NCI-H2171 (cell line): ENCODE results near the gene CD22.

Experiments used
- DNase-seq: peaks from one replicate; lab custom pipeline; 2025; lab: John Stamatoyannopoulos, UW

Gene CD22

DNA sequence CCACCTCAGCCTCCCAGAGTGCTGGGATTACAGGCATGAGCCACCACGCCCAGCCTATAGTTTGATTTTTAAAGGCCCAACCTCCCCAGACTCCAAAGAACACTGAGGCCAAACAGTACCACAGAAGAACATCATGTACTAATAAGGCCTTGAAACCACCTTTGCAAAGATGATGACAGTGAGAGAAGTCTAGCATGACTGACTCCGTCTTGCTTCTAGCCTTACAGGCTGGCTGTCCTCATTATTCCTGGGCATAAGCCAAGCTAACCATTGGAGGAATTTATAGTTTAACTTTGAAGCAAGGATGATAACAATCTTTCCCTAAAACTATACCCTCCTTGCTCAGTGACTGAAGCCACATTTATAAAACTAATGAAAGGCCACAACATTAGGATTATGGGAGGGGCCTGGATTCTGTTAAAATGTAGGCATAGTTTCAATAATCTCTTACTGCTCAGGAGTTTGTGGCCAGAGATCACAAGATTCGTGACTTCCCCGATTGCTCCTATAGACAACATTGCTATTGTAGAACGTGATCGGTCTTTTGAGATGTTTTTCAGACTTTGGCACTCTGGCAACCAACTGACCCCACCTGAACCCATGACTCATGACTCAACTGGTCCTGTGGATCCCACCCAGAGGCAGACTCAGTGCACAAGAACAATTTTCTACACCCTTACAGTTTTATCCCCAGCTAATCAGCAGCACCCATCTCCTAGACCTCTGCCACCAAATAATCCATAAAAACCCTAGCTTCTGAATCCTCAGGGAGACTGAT lies 59.5 kb downstream of the CD22 start:
- DNase-seq = no peak

DNA sequence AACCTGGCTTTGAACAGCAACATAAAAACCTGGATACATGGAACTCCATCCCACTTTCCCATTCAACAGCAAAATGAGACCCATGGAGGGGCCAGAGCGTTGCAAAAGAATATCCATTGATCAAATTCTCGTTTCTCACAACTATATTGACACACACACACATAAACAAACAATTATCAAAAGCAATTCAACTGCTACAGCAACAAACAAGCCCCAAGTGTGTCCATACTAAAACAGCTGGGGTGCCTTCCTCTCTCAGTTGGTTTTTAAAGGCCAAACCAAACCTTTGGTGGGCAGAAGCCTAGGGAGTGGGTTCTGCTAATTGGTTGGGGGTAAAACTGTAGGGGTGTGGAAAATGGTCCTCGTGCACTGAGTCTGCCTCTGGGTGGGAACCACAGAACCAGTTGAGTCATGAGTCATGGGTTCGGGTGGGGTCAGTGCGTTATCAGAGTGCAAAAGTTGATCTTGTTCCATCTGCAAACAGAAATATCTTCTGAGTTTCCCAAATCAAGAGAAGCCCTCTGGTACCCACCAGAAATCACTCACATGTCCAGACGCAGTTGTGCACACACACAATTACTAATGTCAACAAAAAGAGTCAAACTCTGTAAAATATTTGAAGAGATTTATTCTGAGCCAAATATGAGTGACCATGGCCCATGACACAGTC lies 60.3 kb downstream of the CD22 start:
- no peak for DNase-seq

DNA sequence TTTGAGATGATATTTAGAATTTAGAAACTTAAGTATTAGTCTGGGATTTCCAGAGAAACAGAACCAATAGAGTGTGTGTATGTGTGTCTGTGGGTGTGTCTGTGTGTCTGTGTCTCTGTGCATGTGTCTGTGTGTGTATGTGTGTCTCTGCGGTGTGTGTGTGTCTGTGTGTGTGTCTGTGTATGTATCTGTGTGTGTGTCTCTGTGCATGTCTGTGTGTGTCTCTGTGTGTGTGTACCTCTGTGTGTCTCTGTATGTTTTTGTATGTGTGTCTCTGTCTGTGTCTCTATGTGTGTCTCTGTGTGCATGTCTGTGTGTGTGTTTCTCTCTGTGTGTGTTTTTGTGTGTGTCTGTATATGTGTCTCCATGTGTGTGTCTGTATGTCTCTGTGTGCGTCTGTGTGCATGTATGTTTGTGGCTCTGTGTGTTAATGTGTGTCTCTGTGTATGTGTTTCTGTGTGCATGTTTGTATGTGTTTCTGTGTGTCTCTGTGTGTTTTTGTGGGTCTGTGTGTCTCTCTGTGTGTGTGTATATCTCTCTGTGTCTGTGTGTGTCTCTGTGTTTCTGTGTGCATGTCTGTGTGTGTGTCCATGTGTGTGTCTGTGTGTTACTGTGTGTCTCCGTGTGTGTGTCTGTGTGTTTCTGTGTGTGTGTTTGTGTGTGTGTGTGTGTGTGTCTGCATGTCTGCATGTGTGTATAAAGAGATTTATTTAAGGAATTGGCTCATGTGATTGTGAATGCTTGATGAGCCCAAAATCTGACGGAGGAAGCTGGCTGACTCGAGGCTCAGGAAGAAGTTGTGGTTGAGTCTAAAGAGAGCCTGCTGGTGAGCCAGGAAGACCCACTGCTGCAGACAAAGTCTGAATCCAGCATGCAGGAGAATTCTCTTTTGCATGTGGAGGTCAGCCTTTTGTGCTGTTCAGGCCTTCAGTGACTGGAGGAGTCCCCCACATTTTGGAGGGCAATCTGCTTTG lies 64.0 kb downstream of the CD22 start:
- DNase-seq = no peak

DNA sequence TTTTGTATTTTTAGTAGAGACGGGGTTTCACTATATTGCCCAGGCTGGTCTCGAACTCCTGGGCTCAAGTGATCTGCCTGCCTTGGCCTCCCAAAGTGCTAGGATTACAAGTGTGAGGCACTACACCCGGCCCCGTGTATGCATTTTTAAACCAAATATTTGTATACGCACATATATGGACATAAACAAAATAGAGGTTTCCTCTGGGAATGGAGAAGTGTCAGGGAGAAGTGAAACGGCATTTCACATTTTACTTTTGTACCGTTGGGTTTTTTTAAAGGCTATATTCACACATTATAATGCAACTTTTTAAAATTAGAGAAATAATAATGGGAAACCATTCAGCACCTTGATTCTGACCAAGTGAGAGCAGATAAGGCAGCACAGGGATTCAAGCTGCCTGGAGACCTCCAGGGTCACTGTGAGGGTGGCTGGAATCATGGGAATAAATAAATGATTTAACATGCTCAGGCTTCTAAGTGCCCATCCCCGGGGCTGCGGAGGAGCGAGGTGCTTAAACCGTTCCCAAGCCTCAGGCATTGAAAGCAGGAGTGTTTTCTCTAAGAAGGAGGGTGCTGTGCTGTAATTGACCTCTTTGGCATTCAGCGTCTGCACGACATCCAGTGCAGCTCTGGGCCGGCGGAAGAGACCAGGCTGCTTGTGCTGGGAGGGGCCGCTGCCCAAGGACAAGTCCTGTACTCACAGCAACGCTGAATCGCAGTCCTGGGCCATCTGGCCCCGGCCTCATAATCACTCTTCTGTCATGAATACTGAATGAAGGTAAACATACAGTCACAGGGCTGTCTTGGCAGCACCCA lies 66.6 kb downstream of the CD22 start:
- no peak for DNase-seq

DNA sequence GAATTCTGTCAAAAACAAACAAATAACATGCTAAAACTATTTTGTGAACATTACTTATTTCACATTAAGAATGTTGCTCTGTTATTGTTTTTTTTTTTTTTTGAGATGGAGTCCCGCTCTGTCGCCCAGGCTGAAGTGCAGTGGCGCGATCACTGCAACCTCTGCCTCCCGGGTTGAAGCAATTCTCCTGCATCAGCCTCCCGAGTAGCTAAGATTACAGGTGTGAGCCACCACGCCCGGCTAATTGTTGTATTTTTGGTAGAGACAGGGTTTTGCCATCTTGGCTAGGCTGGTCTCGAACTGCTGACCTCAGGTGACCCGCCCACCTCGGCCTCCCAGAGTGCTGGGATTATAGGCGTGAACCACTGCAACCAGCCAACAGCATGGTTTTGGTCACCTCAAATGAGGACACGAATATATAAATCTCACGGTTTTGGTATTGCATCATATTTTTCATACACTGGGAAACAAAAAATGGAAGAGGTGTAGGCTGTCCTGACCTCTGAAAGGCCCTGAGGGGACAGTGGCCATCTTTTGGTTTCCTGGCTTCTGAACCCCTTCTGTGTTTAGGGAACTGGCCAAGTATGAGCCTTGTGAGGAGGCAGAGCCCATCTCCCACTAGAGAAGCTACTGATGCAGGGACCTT lies 67.4 kb downstream of the CD22 start:
- DNase-seq = no peak
